ENCODE measurements around the gene CCNA1.

The CCNA1 gene

GRCh38 chr13:36454121-36454520, 21.8 kb downstream of the CCNA1 start:
- DNase-seq: no peak

- DNase-seq: no peak
Observed at GRCh38 chr13:36454987-36455386, 22.7 kb downstream of the CCNA1 start.

GRCh38 chr13:36456577-36456976, 24.3 kb downstream of the CCNA1 start:
- no peak for DNase-seq

- DNase-seq: no peak
Observed at GRCh38 chr13:36461506-36461905, 29.2 kb downstream of the CCNA1 start.

- no peak for DNase-seq
Observed at GRCh38 chr13:36475468-36475867, 43.2 kb downstream of the CCNA1 start.

- no peak for DNase-seq
Observed at GRCh38 chr13:36476661-36477060, 44.4 kb downstream of the CCNA1 start.

- DNase-seq: no peak
Observed at GRCh38 chr13:36480726-36481427, 48.6 kb downstream of the CCNA1 start.

GRCh38 chr13:36490055-36490454, 57.8 kb downstream of the CCNA1 start:
- DNase-seq: no peak
